GM18507 (cell line): ENCODE measurements around the gene STC2.
"Not testable (repeated sequence)": the region's sequence is repeated elsewhere in the genome, so short reads cannot be mapped to it uniquely, and the experiment has no call there.

Source experiments
- DNase-seq: peaks from one replicate; pipeline ENCODE4 v3.0.0; 2011; ENCODE audit warnings: low read depth; ENCODE audit not compliant: insufficient read length; ENCODE audit errors: extremely low spot score
- FAIRE-seq: peaks from 2 replicates; lab custom pipeline; 2011; peaks lifted over from hg19 to GRCh38; lab: Jason Lieb, UNC

Gene STC2

DNA sequence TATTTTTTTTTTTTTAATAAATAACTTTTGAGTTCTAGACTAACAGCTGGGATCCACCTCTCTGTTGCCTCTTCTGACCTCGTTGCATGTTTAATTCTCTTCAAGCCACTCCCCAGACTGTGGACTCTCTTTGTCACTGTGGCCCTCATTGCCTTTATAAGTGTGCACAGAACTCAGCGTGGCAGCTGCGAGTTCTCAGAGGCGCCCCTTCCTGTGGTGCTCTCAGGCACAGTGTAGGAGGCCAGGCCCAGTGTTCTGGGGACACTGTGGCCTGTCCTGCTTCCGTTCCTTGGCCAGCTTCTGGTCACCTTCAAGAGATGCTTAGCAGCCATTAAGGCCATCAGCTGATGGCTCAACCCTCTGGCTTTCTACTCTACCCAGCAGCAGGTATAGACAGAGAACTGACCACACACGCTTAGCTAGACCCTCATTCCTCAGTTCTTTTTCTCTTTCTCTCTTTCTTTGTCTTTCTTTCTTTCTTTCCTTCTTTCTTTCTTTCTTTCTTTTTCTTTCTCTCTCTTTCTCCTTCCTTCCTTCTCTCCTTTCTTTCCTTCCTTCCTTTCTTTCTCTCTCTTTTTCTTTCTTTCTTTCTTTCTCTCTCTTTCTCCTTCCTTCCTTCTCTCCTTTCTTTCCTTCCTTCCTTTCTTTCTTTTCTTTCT lies 27.7 kb downstream of the STC2 start:
- DNase-seq, result no peak
- FAIRE-seq, result no peak

DNA sequence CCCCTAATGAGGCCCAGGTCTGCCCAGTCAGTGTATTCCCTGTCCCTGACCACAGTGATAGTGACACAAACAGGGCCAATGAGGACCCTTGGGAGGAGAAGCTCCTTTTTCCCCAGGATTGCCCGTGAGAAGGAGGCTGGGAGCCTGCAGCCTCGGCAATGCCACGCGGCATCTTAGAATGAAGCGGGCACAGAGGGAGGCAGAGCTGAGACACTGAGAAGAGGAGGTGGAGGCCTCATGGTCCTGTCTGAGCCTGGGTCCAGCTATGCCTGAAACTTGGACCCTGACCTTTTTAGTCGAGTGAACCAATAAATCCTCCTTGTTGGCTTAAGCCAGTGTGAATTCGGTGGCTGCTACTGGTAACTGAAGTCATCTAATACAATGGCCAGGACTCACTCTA lies 28.4 kb downstream of the STC2 start:
- no peak for DNase-seq
- no peak for FAIRE-seq

DNA sequence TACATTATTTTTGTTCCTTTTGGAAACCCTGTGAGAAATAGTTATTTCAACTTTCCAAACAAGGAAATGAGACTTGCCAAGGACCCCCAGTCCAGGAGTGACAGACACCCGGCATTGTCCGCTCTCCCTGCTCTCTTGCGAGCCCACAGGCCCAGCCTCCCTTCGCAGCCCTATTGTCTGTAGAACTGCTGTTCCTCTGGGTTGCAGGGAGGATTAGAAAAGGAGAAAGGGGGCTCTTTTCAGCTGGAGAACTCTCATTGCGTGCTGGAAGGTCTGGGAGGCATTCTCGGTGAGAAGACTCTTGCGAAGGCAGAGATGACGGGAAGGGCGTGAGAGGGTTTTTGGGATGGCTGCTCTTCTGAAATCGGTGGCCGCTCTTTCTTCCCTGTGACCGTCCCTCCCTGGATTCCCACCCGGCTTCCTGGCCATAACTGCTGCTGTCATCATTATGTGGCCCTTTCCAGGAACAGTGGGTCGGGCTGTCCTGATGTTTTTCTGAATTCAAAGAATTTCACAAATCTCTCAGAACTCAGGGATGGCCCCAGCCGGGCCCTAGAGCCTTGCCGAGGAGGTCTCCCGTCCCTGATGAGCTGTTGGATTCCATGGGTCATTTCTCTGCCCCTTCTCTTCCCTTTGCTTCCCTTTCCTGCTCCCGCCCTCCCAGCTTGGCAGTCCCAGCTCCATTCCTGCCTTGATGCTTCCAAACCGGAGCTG lies 29.8 kb downstream of the STC2 start:
- FAIRE-seq (no peak), DNase-seq (no peak)

DNA sequence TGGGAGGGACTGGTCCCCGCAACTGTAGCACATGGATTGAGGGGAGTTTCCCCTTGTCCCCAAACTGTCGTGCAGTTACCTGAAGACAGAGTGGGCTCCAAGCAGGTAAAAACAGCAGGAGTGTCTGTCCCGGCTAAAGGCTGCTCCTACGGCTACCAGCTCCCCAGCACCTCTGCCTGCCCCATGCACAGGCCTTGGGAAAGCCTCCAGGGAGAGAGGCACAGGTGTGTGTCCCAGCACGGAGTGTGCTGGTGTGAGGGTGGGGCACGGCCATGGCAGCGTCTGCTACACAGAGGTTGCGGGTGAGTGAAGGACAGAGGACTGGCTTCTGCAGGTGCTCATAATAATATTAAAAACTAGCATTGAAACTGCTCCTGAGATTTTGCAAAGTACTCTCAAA lies 30.4 kb downstream of the STC2 start:
- FAIRE-seq, result no peak
- no peak for DNase-seq

DNA sequence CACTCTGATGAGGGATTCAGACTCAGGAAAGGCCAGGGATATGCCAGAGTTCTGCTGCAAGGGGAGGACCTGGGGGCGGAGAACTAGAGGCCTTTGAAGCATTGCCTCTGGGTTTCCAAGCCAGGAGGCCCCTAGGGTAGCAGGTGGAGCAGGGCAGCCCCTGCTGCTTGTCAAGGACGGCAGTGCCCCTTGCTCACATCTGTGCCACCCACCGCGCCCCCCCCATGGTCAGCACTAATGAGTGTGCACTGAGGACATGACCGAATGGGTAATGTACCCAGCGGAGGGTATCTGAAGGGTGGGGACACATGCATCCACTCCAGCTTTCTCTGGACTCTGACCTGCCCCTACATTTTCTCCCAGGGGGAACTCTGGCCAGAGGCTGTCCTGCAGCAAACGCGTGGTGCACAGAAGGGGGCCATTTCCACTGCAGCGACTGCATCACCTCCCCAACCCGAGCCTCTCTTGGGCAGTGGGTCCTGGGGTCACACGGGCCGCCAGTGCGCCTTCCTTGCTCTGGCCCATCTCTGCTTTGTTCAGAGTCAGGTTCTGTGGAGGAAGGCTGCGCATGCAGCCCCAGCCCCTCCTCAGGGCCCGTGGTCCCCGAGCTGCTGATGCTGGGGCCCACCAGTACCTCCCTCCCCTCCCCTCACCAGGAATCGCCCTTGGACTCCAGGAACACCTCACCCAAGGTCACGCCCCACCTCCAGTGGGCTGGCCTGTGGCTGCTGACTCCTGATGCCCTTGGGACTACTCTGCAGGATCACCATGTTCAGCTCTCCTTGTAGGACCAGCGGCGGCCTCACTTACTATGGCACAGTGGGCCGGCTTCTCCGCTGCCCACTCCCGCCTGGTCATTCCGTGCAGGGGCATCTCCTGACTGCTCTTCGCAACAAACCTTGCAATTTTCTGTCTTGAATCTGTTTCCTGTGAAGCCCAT lies 31.2 kb downstream of the STC2 start:
- no peak for DNase-seq
- no peak for FAIRE-seq

DNA sequence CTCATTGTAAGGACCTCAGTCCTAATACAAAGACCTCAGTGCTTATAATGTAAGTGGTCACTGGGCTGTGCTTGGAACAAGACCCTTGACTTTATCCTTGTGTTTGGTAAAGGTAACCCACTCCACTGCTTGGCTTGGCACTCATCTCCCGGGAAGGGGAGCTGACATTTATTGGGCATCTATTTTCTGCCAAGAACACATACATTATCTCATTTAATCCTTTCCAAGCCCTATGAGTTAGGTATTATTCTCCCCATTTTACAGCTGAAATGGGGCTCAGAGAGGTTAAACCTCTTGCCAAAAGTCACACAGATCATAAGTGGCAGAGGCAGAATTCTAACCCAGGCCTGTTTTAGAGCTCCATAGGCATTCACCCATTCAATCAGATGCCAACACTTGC lies 32.4 kb downstream of the STC2 start:
- no peak for DNase-seq
- FAIRE-seq, result no peak

DNA sequence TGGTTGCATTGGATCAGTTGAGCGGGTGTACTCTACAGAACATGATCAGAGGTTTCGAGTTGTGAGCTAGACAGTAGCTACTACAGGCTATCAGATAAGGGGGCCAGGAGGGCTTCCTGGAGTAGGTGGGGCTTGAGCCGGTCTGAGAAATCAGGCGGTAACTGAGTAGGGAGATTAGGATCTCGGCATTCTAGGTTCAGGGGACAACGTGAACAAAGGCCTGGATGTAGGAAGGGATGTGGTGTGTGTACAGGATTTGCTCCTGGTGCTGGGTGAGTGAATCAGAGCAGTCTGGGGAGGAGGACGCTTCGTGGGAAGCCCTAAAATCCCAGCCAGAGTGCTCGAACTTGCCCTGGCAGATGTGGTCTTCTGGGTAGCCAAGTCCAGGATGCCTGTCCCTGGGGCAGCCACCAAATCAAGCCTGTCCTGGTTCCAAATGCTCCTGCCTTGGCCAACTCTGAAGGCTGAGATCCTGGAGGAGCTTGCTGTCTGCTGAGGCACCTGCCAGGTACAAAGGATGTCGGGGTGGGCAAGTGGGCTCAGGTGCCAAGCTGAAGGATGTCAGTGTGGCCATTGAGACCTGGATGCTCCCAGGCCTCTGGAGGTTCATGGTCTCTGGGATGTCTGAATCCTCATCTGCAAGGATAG lies 33.4 kb downstream of the STC2 start:
- no peak for DNase-seq
- no peak for FAIRE-seq

DNA sequence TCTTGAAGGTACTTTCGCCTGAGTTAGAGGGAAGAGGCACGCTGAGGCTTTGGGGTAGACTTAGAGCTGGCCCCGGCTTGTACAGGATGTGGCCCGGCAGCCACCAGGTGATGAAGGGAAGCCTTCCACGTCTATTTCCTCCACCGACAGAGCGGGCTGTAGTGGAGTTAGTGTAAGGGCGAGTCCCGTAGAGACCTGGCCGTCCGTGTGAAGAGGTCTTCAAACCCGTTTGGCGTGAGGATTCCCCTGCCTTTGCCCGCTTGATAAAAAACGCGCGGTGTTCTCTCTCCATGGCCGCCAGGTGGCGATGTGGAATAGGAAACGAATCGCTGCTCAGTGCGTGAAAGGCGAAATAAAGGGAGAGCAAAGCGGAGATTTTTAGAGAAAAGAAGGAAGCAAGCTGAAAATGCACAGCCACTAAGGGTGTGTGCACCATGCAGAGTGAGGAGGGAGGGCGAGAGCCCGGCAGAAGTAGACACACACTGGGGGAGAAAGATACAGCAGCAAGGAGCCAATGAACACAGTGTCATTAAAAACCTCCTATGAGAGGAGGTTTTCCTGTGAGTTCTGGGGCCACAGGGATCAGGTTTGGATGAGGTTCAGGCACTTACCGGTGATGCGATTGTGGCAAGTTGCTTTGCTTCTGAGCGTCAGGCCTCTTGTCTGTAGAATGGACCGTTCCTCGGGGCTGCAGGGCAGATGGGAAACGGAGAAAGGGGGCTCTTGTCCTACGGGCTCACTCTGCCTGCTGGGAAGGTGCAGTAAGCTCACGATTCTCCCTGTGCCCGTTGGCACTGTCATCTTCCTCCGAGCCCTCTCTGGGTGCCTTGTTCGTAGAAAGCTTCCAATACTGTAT lies 34.2 kb downstream of the STC2 start:
- peak; percentile 54 for DNase-seq
- peak; percentile 90 for FAIRE-seq

DNA sequence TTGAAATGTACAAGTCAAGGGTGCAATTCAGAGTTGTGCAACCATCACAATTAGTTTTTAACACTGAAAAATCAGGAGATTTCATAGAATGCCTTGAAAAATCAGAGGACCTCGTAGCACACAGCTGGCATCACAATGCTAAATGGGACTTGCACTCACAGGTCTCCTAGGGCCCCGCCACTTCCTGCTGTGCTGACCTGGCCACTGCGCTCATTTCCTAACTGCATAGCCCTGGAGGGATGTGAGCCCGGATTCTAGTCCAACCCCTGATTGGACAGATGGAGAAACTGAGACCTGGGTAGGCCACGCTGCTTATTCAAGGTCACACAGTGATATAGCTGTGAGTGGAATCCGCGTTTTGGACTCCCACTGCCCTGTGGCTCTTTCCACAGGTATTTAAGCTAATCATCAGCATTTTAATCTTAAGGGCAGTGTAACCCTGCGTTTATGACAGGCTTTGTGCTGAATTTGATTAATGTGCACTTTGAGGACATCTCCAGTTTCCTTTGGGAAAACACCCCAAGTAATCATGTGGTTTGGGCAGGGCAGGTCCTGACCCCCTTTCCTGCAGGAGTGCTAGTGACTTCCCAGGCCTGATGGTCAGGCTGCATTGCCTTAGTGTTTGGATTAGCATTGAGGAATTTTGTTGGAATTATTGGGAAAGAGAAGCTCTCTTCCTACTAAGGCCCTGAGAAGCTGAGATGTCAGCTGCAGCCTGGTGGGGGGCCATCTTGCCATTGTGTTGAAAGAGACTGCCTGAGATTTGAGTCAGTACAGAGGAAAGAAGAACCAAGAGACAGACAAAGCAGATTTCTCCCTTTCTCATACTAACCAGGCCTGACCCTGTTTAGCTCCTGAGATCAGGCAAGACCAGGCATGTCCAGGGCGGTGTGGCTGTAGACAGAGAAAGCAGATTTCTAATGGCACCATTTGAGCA lies 36.2 kb downstream of the STC2 start:
- DNase-seq, result peak; percentile 20
- FAIRE-seq, result no peak

DNA sequence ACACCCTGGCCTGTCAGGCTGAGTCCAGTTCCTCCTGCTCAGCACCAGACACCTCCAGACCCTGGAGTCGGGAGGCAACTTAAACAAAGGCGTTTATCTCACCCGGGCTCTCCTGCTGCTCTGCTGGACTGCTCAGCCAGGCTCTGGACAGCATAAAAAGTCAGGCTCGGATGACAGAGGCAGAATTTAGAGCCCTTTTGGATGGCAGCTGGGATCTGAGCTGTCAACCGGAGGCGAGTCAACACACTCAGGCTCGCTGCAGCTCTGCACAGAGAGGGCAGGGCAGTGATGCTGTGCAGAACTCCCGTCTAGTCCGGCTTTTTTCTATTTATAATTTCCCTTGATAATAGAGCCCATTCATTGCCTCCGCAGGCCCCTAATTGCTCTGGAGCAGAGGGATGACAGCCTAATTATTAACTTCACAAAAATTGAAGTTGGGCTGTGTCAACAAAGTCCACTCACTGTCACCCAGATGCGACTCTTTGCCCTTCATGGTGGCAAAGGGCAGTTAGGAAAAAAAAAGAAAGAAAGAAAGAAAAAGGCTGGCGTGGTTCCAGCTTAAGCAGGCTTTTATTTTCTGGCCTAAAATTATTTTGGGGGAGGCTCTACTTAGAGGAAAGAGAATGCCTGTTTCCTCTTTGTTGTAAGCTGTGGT lies 37.6 kb downstream of the STC2 start:
- FAIRE-seq, result no peak
- no peak for DNase-seq

DNA sequence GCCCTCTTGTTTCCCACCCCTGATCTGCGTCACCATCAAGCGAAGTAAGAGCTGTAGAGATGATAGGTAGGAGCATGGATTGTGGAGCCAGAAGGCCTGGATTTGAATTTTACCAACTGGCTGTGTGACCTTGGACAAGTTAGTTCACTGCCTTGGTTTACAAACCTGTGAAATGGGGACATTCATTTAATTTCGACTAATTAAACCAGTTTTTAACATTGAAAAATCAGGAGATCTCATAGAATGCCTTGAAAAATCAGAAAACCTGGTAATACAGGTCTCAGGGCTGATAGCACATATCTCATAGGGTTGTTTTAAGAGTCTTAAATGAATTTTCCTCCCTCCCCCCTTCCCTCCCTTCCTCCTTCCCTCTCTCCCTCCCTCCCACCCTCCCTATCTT lies 38.8 kb downstream of the STC2 start:
- no peak for FAIRE-seq
- DNase-seq, result no peak

DNA sequence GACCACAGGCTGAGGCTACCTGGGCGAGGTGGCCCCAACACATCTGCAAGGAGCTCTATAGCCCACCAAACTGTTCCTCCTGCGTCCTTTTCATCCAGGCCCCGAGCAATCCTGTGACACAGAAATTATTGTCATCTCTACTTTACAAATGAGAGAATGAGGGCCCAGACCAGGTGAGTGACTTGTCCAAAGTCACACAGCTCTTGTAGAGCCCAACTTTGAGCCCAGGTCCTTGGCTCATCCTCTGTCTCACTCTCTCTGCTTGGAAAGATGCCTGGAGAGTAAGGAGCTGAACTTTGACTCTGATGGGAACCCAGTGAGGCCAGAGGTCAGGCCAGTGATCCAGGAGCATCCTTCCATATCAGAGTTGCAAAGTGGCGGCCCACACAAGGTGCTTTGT lies 39.6 kb downstream of the STC2 start:
- FAIRE-seq (no peak), DNase-seq (no peak)

DNA sequence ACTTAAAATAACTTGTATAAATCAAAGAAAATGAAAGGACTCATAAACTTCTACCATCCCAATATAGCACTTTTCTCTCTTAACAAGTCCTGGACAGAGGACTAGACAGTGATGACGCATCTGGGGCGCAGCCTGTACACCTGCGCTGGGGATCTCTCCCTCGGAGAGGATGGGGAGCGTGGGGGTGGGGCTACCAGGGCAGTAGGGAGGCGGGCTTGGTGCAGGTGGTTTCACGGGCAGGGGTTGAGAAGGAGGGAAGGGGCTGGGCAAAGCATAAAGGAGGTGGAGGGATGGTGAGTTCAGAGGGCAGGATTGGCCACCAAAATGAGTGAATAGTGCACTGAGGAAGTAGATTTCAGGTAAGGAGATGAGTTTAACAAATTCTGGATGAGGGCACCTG lies 41.1 kb downstream of the STC2 start:
- FAIRE-seq (no peak), DNase-seq (no peak)

DNA sequence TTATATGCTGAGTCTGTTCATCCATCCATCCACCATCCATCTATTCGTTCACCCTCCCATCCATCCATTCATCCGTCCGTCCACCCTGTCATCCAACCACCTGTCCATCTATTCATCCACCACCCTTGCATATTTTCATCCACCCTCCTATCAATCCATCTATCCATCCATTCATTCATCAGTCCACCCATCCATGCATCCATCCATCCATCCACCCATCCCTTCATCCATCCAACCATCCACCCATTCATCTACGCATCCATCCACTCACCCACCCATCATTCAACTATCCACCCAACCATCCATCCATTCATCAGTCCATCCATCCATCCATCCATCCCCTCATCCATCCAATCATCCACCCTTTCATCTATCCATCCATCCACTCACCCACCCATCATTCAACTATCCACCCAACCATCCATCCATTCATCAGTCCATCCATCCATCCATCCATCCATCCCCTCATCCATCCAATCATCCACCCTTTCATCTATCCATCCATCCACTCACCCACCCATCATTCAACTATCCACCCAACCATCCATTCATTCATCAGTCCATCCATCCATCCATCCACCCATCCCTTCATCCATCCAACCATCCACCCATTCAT lies 43.8 kb downstream of the STC2 start:
- not testable (repeated sequence) for DNase-seq, FAIRE-seq

DNA sequence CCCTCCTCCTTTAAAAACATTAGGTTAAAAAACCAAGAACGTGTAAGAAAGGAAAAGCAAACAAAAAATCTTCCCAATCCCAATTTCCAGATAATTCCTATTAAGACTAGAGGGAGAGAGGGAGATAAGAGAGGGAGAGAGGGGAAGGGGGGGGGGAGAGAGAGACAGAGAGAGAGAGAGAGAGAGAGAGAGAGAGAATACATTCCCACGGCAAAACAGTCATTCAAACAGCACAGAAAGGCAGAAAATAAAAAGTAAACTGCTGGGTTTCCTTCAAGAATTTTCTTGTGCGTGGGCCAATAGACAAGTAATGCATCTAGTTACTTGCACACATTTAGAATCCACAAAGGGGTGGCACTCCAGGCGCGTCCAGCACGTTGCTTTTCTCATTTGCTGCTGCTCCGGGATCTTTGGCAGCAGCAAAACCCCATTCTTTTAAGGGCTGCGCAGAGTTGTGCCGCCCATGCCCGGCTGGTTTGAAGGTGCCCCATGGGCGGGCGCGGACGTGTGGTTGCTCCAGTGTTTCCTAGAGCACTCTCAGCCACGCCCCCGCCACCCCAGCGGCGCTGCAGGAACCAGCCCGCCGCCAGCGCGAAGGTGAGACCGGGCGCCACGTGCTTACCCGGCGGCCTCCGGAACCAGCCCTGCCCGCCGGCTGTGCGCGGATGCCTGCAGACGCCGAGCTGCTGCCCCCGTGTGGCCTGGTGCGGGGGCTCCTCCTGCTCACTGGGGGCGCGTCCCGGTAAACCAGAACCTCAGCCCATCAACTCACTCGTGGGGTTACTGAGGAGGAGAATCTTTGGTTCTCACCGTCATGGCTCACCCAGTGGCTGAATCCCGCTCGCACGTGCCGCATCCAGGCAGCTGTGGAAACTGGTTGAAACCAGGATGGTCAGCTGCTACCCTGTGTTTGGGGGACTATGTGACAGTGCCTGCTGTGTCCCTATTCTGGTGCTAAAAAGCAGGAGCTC lies 44.6 kb downstream of the STC2 start:
- peak; percentile 69 for FAIRE-seq

DNA sequence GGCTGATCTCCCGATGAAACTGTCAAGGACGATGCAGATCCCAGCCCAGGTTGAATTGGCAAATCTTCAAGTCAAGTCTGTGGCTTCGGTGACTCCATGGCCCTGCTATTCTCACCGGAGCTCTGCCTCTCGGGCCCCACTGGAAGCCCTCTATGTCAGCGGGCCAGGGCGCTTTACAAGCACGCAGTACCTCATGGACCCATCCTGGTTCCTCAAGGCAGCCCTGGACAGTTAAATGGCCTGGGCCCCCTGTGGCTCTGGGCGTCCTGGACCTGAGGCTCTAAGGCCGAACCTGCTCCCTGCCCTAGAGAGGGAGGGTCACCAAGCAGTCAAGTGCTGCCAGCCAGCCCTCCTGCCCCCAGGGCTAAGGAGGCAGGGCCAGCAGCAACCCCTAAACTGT lies 45.3 kb downstream of the STC2 start:
- DNase-seq, result no peak
- FAIRE-seq, result no peak

More for the DNA sequence above, 44.6 kb downstream of the STC2 start:
- peak; percentile 45 for DNase-seq
